Pancreas (tissue), 10 donors: ENCODE results near the gene TARBP1. TPM values are rescaled to one million over a fixed set of nuclear protein-coding genes. Genes with fewer than 3 reads are reported as not detected.

Source experiments
- ATAC-seq, 4 donors: fragments of 200-7000 bp; cut with Tn5 transposase; one replicate each; pipeline versions ENCODE4 v1.8.0 to v1.9.1; 2020; ENCODE audit warnings: mild to moderate bottlenecking in 4 of 4, moderate library complexity in 4 of 4
- DNase-seq, 6 donors: peaks; one replicate each; pipeline ENCODE4 v3.0.0-alpha.2; 2020
- FAIRE-seq: peaks from 2 replicates; lab custom pipeline; 2012; peaks lifted over from hg19 to GRCh38; lab: Jason Lieb, UNC
- H3K27ac ChIP-seq, 4 donors: fragments of 200-600 bp; sonication (generic); 1 replicate in 3 of 4; 2 replicates in 1 of 4; pipeline versions ENCODE4 v1.5.0 to v1.8.0; 2020
- H3K27me3 ChIP-seq, 4 donors: fragments of 200-600 bp; one replicate each; pipeline ENCODE4 v1.8.0; 2021
- H3K36me3 ChIP-seq, 3 donors: fragments of 200-600 bp; sonication (generic) in 1 of 3; one replicate each; pipeline versions ENCODE4 v1.5.0 to v1.8.0; 2020 to 2021
- H3K4me1 ChIP-seq, 3 donors: fragments of 200-600 bp; one replicate each; pipeline ENCODE4 v1.8.0; 2021
- H3K4me3 ChIP-seq, 4 donors: fragments of 200-600 bp; sonication (generic) in 2 of 4; one replicate each; pipeline versions ENCODE4 v1.5.0 to v1.8.0; 2020 to 2021
- H3K9me3 ChIP-seq, 4 donors: fragments of 200-600 bp; one replicate each; pipeline ENCODE4 v1.8.0; 2021
- WGBS, 2 donors: extraction: QIAGEN DNeasy Blood & Tissue Kit; methylation state at CpG; one replicate each; pipeline ENCODE4 v1.1.7; 2013; 5-methylcytosine and 5-hydroxymethylcytosine counted together
- intact Hi-C, 3 donors: fragments of 100-400 bp; cut with DNase I; formaldehyde crosslinking; loops; one replicate each; pipeline versions ENCODE4 v1.11.1 to v1.14.2; 2022
- polyA plus RNA-seq, 2 donors: library from polyadenylated mRNA; stranded (reverse); fragments of 200-250 nt; gene quantifications; one replicate each; pipeline ENCODE4 v1.2.3, GENCODE V29; 2013
- total RNA-seq, 6 donors: library from RNA; stranded (reverse); fragmentation: NEBNext Ultra II Directional in 4 of 6; extraction: Animal tissue kit (Norgen Biotek cat#: 25700) in 4 of 6; gene quantifications; one replicate each; pipeline versions ENCODE4 v1.2.1 to v1.2.4, GENCODE V29; 2021 to 2023
- TF ChIP-seq, protein P1 (sequence below), 4 donors: fragments of 200-600 bp; sonication (generic) in 3 of 4; IDR thresholded peaks; one replicate each; pipeline versions ENCODE4 v1.5.0 to v1.8.0; 2021; ENCODE audit warnings: antibody characterized with exemption in 4 of 4
- donor health status: healthy with polysubstance abuse.
- donor health status: DM: no; HTN: no; CAD: no; lungs with moderate emphysema.
- donor health status: DM: no; HTN: no; CAD: no.
- donor health status: control.
- donor health status: control.
- donor health status: Bipolar disorder and iron deficiency.
- donor health status: DM: yes; HTN: yes; CAD: no.
- donor health status: DM: no; HTN: no; CAD: no.
- donor health status: DM: no; HTN: no; CAD: no.
- donor health status: DM: yes; HTN: yes; CAD: no.

TARBP1 gene
- total and polyA plus RNA-seq, 8 donors = 11.0 to 52.2 (median 14.4) TPM

DNA sequence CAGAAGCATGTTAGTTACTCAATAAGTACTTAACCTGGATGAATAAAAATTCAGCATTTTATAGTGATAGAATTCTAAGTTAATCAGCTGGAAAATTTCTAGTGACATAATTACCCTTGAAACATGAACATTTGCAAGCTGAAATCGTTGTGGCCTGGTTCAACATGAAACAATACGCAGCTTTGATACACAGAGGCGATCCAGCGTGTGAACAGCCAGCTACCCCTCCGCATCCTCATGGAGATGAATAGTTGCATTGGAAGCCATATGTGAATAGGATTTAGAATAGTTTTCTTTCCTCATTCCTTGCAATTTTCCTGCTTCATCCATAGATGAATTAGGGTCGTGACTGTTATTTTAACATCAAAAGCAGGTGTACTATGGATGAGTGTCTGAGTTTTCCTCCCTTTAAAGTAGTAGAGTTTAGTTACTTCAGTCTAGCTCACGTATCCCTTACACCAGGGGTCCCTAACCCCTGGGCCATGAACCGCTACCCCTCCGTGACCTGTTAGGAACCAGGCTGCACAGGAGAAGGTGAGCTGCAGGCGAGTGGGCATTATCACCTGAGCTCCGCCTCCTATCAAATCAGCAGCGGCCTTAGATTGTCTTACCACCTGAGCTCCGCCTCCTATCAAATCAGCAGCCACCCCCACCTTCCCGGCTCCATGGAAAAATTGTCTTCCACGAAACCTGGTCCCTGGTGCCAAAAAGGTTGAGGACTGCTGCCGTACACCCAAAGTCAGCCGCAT lies 6.2 kb upstream of the TARBP1 start:
- Histone ChIP-seq H3K4me3 (no peak overlapping the region), H3K36me3 (no peaks in the 10 kb centered on the region), H3K27ac (no peak overlapping the region), H3K4me1 (no peaks in the 10 kb centered on the region), H3K9me3 (no peaks in the 10 kb centered on the region), H3K27me3 (no peaks in the 10 kb centered on the region)
- FAIRE-seq (no peak), ATAC-seq (no peak), DNase-seq (no peak)
- intact Hi-C loops = no loop called here
- TF ChIP-seq, protein P1, sequence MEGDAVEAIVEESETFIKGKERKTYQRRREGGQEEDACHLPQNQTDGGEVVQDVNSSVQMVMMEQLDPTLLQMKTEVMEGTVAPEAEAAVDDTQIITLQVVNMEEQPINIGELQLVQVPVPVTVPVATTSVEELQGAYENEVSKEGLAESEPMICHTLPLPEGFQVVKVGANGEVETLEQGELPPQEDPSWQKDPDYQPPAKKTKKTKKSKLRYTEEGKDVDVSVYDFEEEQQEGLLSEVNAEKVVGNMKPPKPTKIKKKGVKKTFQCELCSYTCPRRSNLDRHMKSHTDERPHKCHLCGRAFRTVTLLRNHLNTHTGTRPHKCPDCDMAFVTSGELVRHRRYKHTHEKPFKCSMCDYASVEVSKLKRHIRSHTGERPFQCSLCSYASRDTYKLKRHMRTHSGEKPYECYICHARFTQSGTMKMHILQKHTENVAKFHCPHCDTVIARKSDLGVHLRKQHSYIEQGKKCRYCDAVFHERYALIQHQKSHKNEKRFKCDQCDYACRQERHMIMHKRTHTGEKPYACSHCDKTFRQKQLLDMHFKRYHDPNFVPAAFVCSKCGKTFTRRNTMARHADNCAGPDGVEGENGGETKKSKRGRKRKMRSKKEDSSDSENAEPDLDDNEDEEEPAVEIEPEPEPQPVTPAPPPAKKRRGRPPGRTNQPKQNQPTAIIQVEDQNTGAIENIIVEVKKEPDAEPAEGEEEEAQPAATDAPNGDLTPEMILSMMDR (IDR thresholded peaks at IDR 0.05) = no peak
- WGBS, 2 donors = 72 to 78% methylated on average over 17 of the region's 17 CpGs

- WGBS, 2 donors = 49 to 63% methylated on average over 3 of the region's 3 CpGs
- no peak for FAIRE-seq
Observed at GRCh38 chr1:234484218-234484617, 5.2 kb upstream of the TARBP1 start.

DNA sequence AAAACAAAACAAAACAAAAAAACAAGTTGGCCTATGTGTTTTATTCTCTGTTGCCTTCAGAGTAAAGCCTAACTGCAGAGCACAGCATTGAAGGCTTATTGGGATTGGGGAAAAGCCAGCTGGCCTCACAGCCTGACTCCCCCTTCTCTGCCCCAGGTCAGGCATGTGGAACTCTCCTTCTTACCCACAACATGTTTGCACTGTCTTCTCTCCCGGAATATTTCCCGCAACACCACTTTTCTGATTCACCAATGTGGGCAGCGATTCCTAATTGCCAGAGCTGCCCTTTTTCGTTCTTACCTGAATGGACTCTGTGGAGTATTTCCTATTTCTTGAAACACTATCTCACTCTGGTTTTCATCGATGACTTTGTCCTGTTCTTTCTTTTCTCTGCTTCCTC lies 2.8 kb upstream of the TARBP1 start:
- no peaks in the 10 kb centered on the region for H3K27me3 ChIP-seq
- TF ChIP-seq, protein P1 (IDR thresholded peaks at IDR 0.05) = no peak
- ATAC-seq = no peak
- H3K9me3 ChIP-seq = no peaks in the 10 kb centered on the region
- FAIRE-seq = no peak
- no peak overlapping the region for H3K27ac ChIP-seq
- no peaks in the 10 kb centered on the region for H3K36me3 ChIP-seq
- H3K4me1 ChIP-seq = peaks cover 0 to 10% (median 7%) of the 10 kb centered on the region in 3 donors
- 59 to 64% methylated on average over 5 of the region's 5 CpGs for WGBS, 2 donors
- no peak for DNase-seq
- no peak overlapping the region for H3K4me3 ChIP-seq
- intact Hi-C loops = no loop called here

More at GRCh38 chr1:234484218-234484617, 5.2 kb upstream of the TARBP1 start:
- Histone ChIP-seq H3K4me3 (no peak overlapping the region), H3K4me1 (no peaks in the 10 kb centered on the region), H3K9me3 (no peaks in the 10 kb centered on the region), H3K36me3 (no peaks in the 10 kb centered on the region), H3K27me3 (no peaks in the 10 kb centered on the region), H3K27ac (no peak overlapping the region)
- ATAC-seq = no peak
- TF ChIP-seq, protein P1 (IDR thresholded peaks at IDR 0.05) = no peak
- intact Hi-C loops = no loop called here
- no peak for DNase-seq

DNA sequence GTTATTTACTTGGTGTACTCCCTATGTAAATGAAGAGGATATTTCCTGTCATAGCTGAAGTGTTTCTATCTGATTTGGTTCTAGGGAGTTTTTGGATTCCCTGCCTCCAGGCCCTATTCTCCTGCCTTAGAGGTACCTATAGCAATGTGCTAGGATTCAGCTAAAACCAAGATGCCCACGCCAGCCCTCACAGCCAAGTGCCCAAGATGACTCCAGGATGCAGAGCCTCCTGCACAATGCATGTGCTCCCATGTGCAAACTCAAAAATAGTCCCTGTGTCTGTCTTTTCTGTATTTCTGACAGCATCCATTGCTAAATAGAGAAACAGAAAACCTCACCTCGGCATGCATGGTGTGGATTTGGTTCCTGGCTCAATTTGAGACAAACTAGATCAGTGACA lies 887 bp upstream of the TARBP1 start:
- Histone ChIP-seq H3K4me1 (peaks cover 0 to 12% (median 7%) of the 10 kb centered on the region in 3 donors), H3K27me3 (no peaks in the 10 kb centered on the region), H3K9me3 (no peaks in the 10 kb centered on the region), H3K36me3 (no peaks in the 10 kb centered on the region), H3K27ac (no peak overlapping the region), H3K4me3 (no peak overlapping the region)
- ATAC-seq (no peak), FAIRE-seq (no peak), DNase-seq (no peak)
- WGBS, 2 donors = 65 to 76% methylated on average over 2 of the region's 2 CpGs
- TF ChIP-seq, protein P1 (IDR thresholded peaks at IDR 0.05) = no peak
- intact Hi-C loops = no loop called here

- Histone ChIP-seq H3K4me3 (peak overlapping the region; percentile 38 to 80 (median 73)), H3K27me3 (no peaks in the 10 kb centered on the region), H3K36me3 (no peaks in the 10 kb centered on the region), H3K4me1 (peaks cover 0 to 12% (median 7%) of the 10 kb centered on the region in 3 donors), H3K9me3 (no peaks in the 10 kb centered on the region), H3K27ac (peak overlapping the region in 3 of 4 donors; percentile 61 to 92 (median 90))
- intact Hi-C loops = no loop called here
- DNase-seq (no peak), FAIRE-seq (no peak), ATAC-seq (no peak)
- TF ChIP-seq, protein P1 (IDR thresholded peaks at IDR 0.05) = no peak
- WGBS, 2 donors = 8 to 9% methylated on average over 5 of the region's 5 CpGs
Observed at GRCh38 chr1:234479310-234479559, 256 bp upstream of the TARBP1 start.
